ENCODE data around the gene IFNA6.
"Not testable (repeated sequence)": the region's sequence is repeated elsewhere in the genome, so short reads cannot be mapped to it uniquely, and the experiment has no call there.

IFNA6 gene

GRCh38 chr9:21350787-21351186 is at the start of gene IFNA6:
Gene IFNA6 (minus strand): TSS chr9:21350887. CDS start chr9:21350887, 0 bp downstream.
- DNase-seq (ENCODE audit: low read depth in 3 of 3), result no peak

GRCh38 chr9:21399956-21400355 is 49.3 kb upstream of the IFNA6 start:
- DNase-seq (ENCODE audit: low read depth in 3 of 3), result no peak

DNA sequence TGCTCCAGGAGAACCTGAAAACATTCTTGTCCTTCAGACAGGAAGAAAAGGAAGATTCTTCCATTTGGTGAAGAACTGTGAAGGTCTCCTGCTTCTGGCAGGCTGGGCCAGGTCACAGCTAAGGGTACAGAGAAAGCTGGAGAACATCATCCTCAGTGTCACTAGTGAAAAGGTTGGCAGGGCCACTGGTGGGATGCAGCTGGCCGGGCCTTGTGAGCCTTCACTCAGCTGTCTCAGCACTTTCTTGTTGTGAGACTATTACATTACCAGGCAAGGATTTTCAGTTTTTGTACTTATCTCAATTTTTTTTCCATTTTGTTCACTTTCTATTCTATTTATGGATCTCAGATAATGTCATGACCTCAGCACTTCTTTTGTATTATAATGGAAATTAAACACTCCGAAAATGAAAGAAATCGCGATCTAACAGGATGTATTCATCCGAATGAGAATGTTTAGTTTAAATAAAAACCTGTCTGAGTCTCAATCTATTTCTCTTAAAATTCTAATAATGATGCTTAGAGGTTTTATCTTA is 48.3 kb upstream of the IFNA6 start:
- DNase-seq (ENCODE audit: low read depth in 3 of 3), result no peak

GRCh38 chr9:21395778-21396717 is 45.4 kb upstream of the IFNA6 start:
- DNase-seq (ENCODE audit: low read depth in 3 of 3), result peak; percentile 22 to 47 (median 44)

DNA sequence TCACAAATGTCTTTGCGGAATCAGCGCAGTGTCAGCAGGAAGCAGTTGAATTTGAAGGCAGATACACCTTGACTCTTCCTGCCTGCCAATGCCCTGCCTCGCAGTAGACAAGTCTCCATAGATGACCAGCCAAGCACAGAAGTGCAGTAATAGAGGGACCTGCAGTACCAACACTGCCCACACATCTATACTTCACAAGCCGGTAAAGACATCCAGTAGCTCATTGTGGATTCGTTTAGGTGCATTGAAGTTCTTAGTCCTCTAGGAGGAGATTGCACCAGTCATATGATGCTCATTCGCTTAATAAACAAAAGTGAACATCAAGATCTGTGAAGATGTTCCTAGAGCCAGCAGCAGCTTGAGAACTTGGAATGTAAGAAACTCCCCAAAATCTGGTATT is 41.6 kb upstream of the IFNA6 start:
- no peak for DNase-seq (ENCODE audit: low read depth in 3 of 3)

DNA sequence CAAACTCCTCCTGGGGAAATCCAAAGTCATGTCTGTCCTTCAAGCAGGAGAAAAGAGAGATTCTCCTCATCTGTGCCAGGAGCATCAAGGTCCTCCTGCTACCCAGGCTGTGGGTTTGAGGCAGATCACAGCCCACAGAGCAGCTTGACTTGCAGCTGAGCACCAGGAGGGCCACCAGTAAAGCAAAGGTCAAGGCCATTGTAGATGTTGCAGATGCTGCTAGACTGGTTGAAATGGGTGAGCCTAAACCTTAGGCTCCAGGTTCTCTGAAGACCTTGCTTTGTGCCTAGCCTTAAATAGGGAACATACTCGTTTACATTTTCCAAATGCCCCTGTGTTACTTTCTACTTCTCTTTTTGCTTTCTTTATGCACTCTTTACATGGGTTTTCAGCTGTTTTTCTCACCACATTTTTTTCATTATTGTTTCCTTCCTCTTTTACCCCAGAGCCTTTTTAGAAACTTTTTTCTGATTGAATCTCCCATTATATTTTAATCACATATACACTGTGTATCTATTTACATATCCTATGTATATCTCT is 34.5 kb upstream of the IFNA6 start, which contains the start of gene IFNA2:
Gene IFNA2, minus strand, starts transcription at position 268 of the 540 bp plus-strand sequence. Its CDS starts 69 bp downstream, at position 199.
- no peak for DNase-seq (ENCODE audit: low read depth in 3 of 3)

DNA sequence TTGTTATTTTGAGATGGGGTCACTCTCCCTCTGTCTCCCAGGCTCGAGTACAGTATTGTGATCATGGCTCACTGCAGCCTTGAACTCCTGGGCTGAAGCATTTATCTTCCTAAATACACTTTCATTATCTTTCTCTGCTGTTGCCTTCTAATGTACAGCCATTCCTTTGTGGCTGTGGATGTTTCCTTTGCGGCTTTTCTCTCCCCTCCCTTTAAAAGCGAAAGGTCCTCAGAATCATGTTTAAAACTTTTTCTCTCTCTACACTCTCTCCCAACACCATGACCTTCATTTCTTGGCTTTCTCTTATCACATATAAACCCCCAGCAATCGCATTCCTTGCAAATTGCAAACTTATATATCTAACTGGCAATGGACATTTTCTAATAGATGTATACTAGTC is 32.9 kb upstream of the IFNA6 start:
- no peak for DNase-seq (ENCODE audit: low read depth in 3 of 3)

DNA sequence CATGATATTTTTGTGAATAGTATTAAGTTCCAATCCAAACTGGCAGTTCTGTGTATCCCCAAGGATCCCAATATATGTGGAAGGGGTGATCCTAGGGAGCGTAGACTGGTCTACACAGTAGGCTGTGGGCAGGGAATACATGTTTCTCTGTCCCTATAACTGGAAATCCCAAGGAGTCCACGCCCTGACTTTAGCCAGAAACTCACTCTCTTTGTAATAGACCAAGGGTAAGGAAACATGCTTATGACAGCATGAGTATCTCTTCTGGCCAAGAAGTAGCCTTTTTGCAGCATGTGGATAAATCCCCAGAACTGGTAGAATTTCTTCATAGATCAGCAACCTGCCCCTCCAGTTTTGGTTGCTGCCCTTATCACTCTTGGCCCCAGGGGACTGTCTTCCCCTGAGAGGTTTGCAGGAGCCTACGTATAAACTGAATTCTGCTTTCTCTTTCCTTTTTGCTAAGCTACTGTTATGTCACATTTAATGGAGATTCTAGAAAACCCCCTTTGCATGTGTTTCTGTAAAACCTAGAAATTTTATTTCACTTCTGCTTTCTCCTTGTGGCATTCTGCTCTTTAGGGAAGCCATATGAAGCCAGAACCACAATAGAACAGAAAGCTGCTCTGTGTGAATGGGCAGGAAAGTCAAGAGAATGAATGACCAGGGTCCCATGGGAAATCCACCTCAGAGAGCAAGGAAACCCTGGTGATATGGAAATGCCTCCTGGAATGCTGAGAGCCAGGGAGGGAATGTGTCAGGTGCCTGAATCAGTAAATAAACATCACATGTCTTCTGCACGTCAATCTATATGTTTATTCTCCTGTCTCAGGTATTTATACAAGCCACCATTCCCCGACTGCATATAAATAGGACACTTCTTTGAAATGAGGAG is 31.0 kb upstream of the IFNA6 start:
- no peak for DNase-seq (ENCODE audit: low read depth in 3 of 3)

DNA sequence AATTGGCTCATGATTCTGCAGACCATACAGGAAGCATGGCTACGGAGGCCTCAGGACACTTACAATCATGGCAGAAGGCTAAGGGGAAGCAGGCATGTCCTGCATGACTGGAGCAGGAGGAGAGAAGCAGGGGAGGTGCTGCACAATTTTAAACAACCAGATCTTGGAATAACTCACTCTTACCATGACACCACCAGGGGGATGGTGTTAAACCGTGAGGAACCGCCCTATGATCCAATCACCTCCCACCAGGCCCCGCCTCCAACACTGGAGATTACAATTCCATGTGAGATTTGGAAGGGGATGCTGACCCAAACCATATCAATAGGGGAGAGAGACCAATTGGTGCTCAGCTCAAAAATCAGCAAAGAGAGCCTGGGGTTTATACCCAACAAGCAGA is 20.8 kb upstream of the IFNA6 start:
- DNase-seq (ENCODE audit: low read depth in 3 of 3), result not testable (repeated sequence)

DNA sequence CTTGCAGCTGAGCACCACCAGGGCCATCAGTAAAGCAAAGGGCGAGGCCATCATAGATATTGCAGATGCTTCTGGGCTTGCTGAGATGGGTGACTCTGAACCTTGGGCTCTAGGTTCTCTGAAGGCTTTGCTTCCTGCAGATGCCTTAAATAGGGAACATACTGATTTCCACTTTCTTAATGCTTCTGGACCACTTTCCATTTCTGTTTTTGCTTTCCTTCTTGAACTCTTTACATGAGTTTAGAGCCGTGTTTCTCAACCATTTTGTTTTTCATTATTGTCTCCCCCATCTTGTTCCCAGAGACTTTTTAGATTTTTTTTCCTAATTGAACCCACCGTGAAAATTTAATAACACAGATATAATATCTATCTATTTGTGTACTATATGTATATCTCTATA is 17.3 kb upstream of the IFNA6 start, which contains the start of gene IFNA13:
Gene IFNA13, minus strand, starts transcription at position 101 of the 400 bp plus-strand sequence. Its CDS starts 47 bp downstream, at position 54.
- DNase-seq (ENCODE audit: low read depth in 3 of 3), result no peak

- DNase-seq (ENCODE audit: low read depth in 3 of 3), result not testable (repeated sequence)
Observed at GRCh38 chr9:21367169-21367568, 16.5 kb upstream of the IFNA6 start.

DNA sequence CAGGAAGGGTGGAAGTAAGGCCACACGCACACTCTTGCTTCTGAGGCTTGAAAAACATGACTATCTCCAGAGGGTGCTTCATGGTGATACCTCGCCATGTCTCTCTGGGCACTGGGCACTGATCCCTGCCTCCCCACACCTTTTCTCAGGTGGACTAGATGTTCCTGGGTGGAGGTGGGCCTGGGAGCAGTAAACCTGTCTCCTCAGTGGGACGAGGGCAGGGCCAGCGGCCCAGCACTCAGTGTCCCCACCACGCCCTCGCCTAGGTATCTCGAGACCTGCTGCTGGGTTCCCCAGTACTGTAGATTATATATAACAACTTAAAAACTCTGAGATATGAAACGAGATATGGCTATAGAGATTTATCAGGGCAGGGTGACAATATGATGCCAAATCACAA is 11.6 kb upstream of the IFNA6 start:
- DNase-seq (ENCODE audit: low read depth in 3 of 3), result no peak

- no peak for DNase-seq (ENCODE audit: low read depth in 3 of 3)
Observed at GRCh38 chr9:21357479-21358460, 7.1 kb upstream of the IFNA6 start.

DNA sequence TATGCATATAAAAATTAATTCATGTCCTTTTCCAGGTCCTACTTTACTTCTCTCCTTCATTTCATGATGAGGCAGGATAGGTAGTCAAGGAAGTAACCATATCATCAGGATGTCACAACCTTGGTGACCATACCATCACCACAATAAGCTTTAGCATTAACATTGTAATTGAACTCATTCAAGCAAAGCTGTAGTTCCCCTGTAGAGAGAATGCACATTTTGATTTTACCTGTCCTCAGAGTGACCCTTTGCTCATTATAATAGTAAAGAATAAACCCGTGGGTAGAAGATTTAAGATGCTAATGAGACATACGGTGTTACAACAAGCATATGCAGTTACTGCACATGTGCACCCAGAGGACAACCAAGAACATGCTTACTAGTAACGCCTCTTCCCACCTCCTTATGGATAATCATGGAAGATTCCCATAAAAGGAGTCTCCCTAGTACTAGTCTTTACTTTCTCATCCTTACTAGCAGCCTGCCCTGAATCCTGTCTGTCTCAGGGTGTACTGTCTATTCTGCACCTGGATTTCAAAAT is 2.2 kb downstream of the IFNA6 start:
- no peak for DNase-seq (ENCODE audit: low read depth in 3 of 3)

GRCh38 chr9:21340735-21341134 is 10.0 kb downstream of the IFNA6 start:
- DNase-seq (ENCODE audit: low read depth in 3 of 3), result no peak

DNA sequence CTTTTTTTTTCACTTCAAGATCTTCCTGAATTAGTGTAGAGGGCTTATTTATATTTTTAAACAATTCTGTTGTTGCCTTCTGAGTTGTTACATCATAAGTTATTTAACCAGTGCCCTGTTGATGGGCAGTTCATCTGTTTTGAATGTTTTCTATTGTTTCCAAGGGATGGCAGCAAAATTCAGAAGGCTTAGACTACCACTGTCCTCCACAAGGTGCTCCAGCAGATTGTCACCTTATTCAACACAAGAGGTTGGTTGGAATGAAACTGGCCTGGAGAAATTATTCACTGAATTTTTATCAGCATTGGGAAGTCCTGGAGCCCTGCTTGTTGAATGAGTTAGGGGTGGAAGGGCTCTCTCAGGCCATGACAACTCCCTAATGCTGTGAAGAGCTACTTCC is 14.2 kb downstream of the IFNA6 start:
- no peak for DNase-seq (ENCODE audit: low read depth in 3 of 3)

GRCh38 chr9:21334701-21335632 is 15.7 kb downstream of the IFNA6 start, which contains the start of gene KLHL9:
Gene KLHL9 (minus strand): TSS chr9:21335404. CDS start chr9:21334859, 545 bp downstream.
- peak; percentile 76 to 81 (median 81) for DNase-seq (ENCODE audit: low read depth in 3 of 3)

DNA sequence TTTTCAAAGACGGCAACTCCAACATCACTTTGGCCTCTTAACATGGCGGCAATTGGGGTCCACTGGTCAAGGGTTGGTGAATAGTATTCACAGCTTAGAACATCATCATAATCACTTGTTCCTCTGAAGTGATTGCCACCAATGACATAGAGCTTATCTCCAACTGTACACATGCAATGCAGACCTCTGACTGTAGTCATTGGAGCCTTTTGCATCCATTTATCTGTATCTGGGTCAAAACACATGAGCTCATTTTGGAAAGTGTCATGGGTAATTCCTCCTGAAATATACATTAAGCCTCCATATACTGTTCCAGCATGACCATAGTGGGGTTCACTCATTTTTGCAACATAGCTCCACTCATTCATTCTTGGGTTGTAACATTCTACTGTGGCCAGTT is 17.5 kb downstream of the IFNA6 start:
- DNase-seq (ENCODE audit: low read depth in 3 of 3), result no peak

Measured in stimulated activated CD4-positive, alpha-beta T cell treated with anti-CD3 and anti-CD28 coated beads, TNF-alpha, amount 100 ng/mL, for 4 hours (primary cell).